SKM-1 (cell line): ENCODE data around the gene KLHL2.

Source experiments
- DNase-seq: peaks from one replicate; lab custom pipeline; 2025; ENCODE audit not compliant: unreplicated experiment; lab: John Stamatoyannopoulos, UW

Gene KLHL2

GRCh38 chr4:165360985-165361670, 153.8 kb downstream of the KLHL2 start:
- DNase-seq = no peak

GRCh38 chr4:165361810-165362209, 154.4 kb downstream of the KLHL2 start:
- no peak for DNase-seq

GRCh38 chr4:165364452-165365080, 157.2 kb downstream of the KLHL2 start:
- no peak for DNase-seq

- no peak for DNase-seq
Measured at GRCh38 chr4:165367040-165367439, 159.7 kb downstream of the KLHL2 start.

GRCh38 chr4:165368114-165368513, 160.8 kb downstream of the KLHL2 start:
- no peak for DNase-seq

GRCh38 chr4:165368567-165368966, 161.2 kb downstream of the KLHL2 start:
- DNase-seq = no peak

GRCh38 chr4:165369522-165369921, 162.2 kb downstream of the KLHL2 start:
- peak; percentile 43 for DNase-seq

GRCh38 chr4:165370530-165370929, 163.2 kb downstream of the KLHL2 start:
- no peak for DNase-seq
